NOMO-1 (cell line): Measurements from ENCODE around the gene CXCL17.
"Not testable (repeated sequence)": the region's sequence is repeated elsewhere in the genome, so short reads cannot be mapped to it uniquely, and the experiment has no call there.

Source experiments
- DNase-seq, 2 experiments: peaks; one replicate each; lab custom pipeline; 2025; ENCODE audit not compliant: unreplicated experiment in 2 of 2; lab: John Stamatoyannopoulos, UW

Gene CXCL17, protein sequence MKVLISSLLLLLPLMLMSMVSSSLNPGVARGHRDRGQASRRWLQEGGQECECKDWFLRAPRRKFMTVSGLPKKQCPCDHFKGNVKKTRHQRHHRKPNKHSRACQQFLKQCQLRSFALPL

DNA sequence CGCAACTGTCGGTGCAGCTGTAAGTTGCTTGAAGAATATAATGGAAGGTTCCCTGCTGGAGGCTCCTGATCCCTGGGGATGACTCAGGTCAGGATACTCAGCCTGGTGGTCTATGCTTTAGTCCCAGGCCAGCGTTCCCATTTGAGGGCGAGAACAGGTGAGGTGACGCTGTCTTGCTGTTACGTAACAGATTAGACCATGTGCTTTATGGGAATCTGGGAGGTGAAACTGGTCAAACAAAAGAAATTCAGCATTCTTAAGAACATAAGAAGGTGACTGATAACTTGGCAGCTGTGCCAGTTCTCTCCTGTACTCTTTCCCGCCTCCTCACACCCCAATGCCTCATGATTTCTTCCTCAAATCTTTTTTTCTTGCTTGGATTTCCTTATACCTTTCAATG, at the start of gene CXCL17:
Gene CXCL17 (minus strand): TSS at position 114 of the 400 bp plus-strand sequence. CDS start 114 bp downstream, outside the sequence.
- DNase-seq = no peak

DNA sequence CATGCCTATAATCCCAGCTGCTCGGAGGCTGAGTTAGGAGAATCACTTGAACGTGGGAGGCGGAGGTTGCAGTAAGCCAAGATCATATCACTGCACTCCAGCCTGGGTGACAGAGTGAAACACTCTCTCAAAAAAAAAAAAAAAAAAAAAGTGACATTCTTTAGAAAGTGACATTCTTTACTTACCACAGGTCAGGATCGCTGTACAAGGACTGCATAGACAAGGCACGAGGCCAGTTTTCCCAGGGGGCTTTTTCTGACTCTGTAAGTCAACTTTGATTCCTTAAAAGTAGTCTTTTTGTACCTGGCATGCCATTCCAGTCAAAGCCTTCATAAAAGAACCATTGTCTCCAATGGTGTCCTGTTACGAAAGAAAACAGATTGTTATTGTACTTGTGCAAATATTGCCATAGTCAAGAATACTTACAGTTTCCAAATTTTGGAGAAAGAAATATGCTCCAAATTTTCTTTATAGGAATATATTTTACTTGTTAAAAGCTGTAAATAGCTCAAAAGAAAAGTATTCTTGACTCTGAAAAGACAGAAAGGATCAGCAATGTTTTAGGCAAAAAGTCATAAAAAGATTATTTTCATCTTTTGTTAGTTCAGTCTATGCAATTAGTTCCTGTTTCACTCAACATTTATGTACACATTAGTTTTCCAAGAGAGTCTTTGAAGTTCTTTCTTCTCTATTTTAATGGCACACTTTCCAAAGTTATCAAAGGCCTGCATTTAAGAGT, 46.2 kb upstream of the CXCL17 start:
- DNase-seq = peak in 1 of 2 experiments; percentile 25

DNA sequence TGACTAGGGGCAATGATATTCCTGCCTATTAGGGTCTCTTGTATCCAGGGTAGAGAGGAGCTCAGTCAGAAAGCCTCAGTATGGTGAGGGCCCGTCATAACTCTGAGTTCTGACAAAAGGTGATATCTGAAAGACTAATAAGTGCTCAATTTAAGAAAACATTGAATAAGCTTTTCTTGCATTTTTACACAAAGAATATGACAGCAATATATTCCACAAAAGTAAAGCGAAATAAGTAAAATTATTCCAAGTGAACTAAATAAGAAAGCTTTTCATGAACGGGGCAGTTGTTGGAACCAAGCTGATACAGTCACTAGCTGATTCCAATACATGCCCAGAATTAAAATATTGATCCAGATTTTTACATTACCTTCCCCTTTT, 45.0 kb upstream of the CXCL17 start:
- DNase-seq = no peak

DNA sequence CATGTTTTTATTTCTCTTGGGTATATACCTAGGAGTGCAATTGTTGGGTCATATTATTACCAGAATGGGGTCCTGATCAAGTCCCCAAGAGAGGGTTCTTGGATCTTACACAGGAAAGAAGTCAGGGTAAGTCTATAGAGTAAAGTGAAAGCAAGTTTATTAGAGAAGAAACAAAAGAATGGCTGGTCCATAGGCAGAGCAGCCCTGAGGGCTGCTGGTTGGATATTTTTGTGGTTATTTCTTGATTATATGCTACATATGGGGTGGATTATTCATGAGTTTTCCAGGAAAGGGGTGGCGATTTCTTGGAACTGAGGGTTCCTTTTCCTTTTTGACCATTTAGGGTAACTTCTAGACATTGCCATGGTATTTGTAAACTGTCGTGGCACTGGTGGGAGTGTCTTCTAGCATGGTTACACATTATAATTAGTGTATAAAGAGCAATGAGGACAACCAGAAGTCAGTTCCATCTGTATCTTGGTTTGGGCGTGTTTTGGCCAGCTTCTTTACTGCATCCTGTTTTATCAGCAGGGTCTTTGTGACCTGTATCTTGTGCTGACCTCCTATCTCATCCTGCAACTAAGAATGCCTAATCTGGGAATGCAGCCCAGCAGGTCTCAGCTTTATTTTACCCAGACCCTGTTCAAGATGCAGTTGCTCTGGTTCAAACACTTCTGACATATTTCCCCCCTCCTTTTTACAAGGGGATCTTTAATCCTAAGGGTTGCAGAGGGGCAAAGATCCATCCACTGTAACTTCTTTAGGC, 44.5 kb upstream of the CXCL17 start:
- no peak for DNase-seq

DNA sequence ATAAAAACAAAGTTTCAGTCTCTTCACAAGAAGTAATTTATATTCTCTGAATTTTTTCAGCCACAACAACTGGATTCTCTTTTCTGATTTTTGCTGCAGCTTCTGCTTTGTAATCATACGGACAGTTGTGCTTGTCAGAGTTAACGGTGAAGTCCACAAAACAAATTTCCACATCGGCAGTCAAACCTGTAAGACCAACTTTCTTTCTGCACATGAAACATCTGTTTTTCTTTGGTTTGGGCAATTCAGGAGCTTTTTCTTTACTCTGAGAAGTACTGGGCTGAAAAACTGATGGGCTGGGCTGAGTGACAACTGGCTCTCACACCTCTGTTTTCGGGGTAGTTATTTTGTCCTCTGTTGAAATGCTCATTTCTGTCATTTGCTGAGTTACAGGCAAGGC, 42.3 kb upstream of the CXCL17 start:
- not testable (repeated sequence) for DNase-seq

DNA sequence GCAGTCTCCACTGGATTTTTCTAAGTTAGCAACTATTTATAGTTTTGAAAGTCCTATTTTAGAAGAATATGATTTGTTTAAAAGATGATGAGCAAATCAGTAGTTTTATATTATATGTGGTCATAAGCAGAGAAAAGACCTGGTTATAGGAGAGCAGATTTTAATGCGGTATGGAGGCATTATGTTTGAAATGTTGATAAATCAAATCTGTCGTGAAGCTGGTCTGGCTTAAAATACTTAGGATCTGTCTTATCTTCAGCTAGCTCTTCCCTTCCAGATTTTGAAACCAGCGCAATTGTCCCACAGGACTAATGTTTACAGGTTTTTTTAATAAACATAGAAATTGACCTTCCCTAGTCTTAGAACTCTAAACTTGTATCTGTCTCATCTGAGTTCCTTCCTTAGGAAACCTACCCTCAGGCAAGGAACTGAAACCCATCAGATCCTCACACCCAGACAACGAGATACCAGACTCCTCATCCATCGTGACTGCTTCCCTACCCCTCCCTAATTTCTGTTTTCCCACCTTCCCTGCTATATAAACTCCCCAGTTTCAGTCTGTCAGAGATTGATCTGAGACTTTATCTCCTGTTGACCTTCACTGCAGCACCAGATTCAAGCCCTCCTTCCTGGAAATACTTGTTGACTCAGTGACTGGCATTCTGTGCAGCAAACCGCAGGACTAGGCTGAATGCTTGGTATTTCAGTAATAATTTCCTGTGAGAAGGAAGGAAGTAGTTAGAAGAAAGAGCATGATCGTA, 37.8 kb upstream of the CXCL17 start:
- peak in 1 of 2 experiments; percentile 79 for DNase-seq

DNA sequence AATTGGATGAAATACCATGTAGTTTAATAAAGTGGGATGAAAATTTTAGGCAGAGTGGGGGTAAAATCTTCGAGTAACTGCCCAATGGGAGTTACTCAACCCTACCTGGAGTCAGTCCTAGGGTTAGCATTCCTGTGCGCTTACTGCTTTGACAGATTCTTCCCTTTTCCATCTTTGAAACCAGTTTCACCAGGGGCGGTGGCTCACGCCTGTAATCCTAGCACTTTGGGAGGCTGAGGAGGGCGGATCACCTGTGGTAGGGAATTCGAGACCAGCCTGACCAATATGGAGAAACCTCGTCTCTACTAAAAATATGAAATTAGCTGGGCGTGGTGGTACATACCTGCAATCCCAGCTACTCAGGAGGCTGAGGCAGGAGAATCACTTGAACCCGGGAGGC, 37.0 kb upstream of the CXCL17 start:
- no peak for DNase-seq

DNA sequence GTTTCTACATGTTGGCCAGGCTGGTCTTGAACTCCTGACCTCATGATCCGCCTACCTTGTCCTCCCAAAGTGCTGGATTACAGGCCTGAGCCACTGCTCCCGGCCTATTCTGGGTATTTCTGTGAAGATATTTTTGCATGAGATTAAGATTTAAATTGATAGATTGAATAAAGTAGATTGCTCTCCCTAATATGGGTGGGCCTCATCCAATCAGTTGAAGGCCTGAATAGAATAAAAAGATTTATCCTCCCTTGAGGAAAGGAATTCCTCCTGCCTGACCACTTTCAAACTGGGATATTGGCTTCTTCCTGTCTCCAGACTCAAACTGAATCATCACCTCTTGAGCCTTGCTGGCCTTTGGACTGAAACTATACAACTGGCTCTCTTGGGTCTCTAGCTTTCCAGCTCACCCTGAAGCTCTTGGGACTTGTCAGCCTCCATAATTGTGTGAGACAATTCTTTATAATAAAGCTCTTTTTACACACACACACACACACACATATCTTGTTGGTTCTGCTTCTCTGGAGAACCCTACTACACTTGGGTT, 36.1 kb upstream of the CXCL17 start:
- no peak for DNase-seq

DNA sequence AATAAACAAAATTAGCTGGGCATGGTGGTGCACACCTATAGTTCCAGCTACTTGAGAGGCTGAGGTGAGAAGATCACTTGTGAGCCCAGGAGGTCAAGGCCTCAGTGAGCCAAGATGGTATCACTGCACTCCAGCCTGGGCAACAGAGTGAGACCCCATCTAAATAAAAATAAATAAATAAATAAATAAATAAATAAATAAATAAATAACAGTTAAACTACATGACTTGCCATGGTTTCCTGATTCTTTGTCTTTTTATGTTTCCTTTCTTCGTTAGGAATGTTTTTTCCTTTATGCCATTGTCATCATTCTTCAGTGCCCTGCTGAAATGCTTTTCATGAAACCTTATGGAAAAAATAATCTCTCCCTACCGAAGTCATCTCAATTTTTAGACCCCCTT, 35.2 kb upstream of the CXCL17 start:
- DNase-seq = no peak

DNA sequence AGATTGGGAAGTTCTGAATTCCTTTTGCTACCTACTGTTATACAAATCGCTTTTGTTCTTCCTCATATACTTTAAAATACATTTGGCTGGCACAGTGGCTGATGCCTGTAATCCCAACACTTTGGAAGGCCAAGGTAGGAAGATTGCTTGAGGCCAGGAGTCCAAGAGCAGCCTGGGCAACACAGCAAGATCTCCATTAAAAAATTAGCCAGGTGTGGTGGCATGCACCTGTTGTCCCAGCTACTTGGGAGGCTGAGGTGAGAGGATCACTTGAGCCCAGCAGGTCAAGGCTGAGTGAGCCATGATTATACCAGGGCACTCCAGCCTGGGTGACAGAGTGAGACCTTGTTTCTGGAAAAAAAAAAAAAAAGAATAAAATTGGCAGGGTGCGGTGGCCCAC, 34.4 kb upstream of the CXCL17 start:
- DNase-seq = no peak

DNA sequence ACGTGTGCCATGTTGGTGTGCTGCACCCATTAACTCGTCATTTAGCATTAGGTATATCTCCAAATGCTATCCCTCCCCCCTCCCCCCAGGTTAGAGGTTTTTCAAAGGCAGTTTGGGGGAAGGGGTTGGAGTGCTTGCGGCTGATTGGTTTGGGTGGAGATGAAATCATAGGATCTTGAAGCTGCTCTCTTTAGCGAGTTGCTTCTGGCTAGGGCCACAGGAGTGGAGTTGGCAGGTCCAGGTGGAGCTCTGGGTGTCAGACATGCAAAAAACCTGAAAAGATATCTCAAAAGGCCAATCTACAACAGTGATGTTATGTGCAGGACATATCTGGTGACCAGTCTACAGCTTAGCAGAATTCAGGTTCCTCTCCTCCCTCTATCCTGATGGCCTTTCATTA, 32.6 kb upstream of the CXCL17 start:
- no peak for DNase-seq

DNA sequence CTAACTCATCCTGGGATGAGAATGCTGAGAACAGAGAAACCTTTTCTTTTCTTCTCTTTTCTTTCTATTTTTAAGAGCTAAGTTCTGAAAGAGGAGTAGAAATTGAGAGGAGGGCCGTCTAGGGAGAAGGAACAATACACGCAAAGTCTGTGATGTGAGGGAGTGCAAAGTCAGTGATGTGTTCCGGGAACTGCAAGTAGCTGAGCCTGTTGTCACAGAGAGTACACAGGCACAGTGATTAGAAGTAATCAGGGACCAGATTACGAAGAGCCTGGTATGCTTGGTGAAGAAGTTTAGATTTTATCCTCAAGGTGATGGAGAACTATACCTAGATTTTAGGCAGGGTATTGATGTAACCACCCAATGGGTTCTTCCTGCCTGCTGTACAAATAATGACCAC, 32.0 kb upstream of the CXCL17 start:
- no peak for DNase-seq

DNA sequence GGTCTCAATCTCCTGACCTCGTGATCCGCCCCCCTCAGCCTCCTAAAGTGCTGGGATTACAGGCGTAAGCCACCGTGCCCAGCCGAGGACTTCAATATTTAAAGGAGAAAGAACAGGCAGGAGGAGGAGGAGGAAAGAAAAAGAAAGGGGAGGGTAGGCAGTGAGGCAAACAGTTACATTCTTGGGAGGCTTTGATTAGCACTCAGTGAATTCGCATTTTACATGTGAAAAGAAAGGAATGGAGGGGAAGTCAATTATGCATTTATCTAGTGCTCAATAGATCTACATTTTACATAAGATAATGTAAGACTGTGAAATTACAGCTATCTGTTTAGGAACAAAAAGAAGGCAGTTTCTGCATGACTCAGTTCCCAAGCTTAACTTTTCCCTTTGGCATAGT, 30.9 kb upstream of the CXCL17 start:
- no peak for DNase-seq

DNA sequence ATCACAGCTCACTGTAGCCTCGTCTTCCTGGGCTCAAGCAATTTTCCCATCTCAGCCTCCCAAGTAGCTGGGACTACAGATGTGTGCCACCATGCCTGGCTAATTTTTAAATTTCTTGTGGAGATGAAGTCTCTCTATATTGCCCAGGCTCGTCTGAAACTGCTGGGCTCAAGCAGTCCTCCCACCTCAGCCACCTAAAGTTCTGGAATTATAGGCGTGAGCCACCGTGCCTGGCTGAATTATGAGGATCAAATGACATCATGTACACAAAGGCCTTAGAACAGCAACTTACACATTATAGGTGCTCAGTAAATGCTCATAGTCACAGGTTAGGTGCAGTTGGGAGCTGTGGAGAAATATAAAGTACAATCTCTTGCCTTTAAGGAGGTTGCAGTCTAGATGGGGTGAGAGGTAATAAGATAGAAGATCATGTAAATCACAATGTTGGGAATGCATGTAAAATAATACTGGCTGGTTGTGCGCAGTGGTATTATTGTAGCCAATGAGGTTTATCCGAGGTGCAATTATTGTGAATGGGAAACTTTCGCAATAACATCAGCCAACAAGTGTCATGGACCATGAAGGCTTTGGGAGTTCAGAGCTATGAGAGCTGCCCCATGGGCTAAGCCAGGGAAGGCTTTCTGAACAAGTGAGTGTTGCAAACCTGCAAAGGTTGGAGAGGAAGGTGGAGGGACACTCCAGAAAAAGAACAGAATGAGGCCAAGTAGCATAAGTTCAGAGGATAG, 29.8 kb upstream of the CXCL17 start:
- DNase-seq = no peak

DNA sequence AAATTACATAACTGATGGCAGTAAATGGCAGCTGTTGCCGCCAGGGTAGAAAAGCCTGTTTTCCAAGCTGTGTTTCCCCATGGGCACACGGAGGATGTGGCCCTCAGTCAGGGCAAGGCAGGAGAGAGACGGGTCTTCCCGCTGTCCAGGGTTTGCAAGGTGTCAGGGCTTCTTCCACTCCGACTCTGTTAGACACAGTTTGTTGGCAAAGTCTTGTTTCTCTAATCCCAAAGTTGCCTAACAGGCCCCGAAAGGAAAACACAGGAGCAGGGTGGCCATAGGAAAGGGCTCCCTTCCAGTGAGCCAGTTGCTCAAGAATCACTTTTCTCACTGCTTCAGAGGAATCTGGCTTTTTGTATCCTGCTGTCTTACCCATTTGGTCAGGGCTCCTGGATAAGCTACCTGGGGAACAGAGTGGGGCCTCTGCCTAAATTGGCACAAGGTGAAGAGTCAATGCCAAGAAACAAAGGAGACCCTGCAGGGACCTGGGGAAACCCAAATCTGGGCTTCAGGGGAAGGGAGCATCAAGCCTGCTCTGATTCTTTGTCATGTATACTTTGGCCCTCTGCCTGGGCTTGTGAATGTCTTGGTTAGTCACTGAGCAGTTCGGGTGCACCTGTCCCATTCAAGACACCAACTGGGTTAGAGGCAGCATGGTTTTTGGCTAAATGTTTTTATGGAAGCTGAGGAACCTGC, 29.0 kb upstream of the CXCL17 start:
- no peak for DNase-seq

DNA sequence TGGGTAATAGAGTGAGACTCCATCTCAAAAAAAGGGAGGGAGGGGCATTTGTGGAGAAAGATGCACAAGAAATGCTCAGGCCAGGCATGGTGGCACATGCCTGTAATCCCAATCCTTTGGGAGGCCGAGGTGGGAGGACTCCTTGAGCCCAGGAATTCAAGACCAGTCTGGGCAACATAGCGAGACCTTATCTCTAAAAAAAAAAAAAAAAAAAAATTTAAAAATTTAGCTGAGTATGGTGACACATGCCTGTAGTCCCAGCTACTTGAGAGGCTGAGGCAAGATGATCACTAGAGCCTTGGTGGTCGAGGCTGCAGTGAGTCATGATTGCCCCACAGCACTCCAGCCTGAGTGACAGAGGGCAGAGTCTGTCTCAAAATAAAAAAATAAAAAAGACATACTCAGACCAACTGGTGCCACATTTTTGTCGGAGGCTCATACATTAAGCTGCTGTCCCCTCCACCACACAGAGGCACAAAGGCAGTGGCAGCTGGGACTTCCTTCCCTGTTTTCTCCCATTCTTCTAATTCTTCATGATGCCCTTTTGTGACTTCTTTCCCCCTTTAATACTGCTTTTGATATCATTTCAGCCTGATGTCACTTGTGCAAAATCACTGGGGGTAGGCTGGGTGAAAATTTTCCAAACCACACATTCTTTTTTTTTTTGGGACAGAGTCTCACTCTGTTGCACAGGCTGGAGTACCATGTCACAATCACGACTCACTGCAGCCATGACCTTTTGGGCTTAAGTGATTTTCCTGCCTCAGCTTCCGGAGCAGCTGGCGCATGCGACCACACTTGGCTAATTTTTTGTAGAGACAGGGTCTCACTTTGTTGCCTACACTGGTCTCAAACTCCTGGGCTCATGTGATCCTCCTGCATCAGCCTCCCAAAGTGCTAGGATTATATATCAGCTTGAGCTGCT, 26.8 kb upstream of the CXCL17 start:
- peak in 1 of 2 experiments; percentile 41 for DNase-seq

DNA sequence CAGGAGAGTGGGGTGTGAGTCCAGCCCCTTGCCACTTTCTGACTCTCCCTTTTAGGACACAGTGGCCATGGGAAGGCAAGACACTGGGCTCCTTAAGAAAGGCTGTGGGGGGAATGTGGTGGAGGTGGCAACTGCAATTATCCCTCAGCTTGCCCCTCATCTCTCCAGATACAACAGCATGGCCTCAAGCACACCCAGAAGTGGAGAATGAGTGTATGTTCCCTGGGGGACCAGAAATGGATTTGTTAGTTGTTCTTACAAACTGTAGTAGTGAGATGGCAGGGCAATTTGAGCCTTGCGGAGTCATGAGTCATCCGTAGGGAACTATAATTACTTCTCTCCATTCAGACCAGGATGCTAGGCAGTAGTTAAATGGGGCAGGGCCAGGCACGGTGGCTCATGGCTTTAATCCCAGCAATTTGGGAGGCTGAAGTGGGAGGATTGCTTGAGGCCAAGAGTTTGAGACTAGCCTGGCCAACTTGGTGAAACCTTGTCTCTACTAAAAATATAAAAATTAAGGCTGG, 25.6 kb upstream of the CXCL17 start:
- DNase-seq = no peak

DNA sequence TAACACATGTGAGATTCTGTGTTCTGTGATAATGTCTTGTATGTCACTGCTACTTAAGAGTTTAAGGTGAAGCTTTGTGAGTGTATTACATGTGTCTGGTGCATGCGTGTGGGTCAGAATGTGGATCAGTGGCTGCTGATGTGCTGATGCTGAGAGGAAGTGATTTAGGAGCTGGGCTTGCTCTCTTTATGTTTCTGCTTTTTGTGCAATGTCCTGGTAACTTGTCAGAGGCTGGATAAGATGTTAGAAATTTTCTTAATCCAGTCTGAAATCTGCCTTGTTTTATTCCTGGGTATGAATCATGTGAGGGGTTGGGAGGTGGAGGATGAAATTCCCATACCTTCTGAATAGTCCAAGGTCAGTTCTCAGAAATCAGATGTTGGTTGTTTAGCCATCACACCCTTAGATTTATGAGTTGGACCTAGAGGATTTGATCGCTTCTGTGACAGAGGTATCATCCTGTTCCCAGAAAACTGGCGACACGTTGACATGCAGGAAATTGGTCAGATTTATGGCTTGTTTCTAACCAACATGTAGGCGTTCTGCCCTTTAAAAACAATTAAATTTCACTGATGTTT, 24.5 kb upstream of the CXCL17 start:
- peak in 1 of 2 experiments; percentile 57 for DNase-seq
